Neural cell (in vitro differentiated cells): ENCODE measurements around the gene GTF2F1.

ENCODE experiments used
- CTCF ChIP-seq: fragments of 450-650 bp; IDR thresholded peaks from 2 replicates; pipeline ENCODE4 v1.5.1; 2014; ENCODE audit warnings: antibody characterized with exemption, mild to moderate bottlenecking, moderate library complexity; ENCODE audit not compliant: poor library complexity, severe bottlenecking
- EP300 ChIP-seq: fragments of 450-650 bp; conservative IDR thresholded peaks from 2 replicates; pipeline ENCODE4 v1.6.1; 2014; ENCODE audit warnings: antibody characterized with exemption, mild to moderate bottlenecking, moderate library complexity; ENCODE audit not compliant: poor library complexity, severe bottlenecking

- TF ChIP-seq CTCF (no peak), EP300 (no peak)
These were observed 28.4 kb upstream of the GTF2F1 start for GRCh38 chr19:6421075-6422014.
